Measurements from ENCODE around the gene SIGLEC14.

Gene SIGLEC14

DNA sequence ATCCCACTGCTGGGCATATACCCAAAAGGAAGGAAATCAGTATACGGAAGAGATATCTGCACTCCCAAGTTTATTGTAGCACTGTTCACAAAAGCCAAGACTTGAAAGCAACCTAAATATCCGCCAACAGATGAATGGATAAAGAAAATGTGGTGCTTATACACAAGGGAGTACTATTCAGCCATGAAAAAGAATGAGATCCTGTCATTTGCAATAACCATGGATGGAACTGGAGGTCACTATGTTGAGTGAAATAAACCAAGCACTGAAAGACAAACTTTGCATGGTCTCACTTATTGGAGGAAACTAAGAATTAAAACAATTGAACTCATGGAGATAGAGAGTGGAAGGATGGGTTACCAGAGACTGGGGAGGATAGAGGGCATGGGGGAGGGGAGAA lies 6.5 kb upstream of the SIGLEC14 start:
- H3K4me3 ChIP-seq (ENCODE audit: low read depth, low read length): no peak overlapping the region
- DNase-seq (ENCODE audit: low read depth): no peak
- TF ChIP-seq, protein P1, sequence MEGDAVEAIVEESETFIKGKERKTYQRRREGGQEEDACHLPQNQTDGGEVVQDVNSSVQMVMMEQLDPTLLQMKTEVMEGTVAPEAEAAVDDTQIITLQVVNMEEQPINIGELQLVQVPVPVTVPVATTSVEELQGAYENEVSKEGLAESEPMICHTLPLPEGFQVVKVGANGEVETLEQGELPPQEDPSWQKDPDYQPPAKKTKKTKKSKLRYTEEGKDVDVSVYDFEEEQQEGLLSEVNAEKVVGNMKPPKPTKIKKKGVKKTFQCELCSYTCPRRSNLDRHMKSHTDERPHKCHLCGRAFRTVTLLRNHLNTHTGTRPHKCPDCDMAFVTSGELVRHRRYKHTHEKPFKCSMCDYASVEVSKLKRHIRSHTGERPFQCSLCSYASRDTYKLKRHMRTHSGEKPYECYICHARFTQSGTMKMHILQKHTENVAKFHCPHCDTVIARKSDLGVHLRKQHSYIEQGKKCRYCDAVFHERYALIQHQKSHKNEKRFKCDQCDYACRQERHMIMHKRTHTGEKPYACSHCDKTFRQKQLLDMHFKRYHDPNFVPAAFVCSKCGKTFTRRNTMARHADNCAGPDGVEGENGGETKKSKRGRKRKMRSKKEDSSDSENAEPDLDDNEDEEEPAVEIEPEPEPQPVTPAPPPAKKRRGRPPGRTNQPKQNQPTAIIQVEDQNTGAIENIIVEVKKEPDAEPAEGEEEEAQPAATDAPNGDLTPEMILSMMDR (IDR thresholded peaks at IDR 0.05; ENCODE audit: control insufficient read depth, extremely low read depth, insufficient read depth): no peak

DNA sequence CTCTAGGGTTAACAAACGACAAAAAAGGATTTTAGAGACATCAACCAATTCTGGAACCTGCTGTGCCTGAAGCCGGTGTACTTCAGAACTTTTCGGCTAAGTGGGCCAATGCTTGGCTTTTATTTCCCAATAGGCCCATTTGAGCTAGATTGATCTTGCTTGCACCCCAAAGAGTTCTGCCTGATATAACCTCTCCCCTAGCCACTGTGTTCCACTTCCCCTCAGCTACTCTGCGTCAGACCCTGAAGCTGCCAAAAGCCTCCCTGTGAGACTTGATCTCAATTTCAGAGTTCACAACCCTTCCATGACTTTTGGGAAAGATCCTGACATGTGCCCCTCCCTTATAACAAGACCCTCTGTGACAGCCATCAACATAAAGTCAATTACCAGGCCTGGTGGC lies 5.6 kb upstream of the SIGLEC14 start:
- no peak overlapping the region for H3K4me3 ChIP-seq (ENCODE audit: low read depth, low read length)
- TF ChIP-seq, protein P1 (IDR thresholded peaks at IDR 0.05; ENCODE audit: control insufficient read depth, extremely low read depth, insufficient read depth): no peak
- no peak for DNase-seq (ENCODE audit: low read depth)

DNA sequence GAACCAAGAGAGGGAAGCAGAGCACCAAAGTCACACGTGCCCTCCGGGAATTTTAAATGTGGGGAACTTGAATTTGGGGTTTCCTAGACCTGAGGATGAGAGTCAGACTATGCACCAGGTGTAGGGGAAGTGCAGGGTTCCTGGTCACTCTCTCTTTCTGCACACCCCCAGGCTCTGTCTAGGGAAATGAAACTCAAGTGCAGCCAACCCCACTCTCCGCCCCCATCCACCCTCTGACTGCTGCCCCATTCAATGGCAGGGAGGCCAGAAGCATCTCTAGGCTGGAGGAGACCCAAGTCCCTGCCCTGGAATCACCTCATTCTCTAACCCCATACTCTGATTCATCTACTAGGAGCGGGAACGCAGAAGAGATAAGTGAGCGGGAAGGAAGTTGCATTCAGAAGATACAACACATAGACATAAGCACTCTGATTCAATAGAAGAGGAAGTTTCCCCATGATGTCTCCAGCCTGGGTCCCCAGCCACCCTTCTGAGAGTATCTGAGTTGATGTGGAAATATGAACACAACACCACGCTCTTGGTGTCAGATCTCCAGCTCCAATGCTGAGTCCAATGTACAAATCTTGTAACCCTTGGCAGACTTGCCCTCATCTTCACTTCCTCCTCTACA lies 4.7 kb upstream of the SIGLEC14 start:
- H3K4me3 ChIP-seq (ENCODE audit: low read depth, low read length): no peak overlapping the region
- TF ChIP-seq, protein P1 (IDR thresholded peaks at IDR 0.05; ENCODE audit: control insufficient read depth, extremely low read depth, insufficient read depth): no peak
- no peak for DNase-seq (ENCODE audit: low read depth)

DNA sequence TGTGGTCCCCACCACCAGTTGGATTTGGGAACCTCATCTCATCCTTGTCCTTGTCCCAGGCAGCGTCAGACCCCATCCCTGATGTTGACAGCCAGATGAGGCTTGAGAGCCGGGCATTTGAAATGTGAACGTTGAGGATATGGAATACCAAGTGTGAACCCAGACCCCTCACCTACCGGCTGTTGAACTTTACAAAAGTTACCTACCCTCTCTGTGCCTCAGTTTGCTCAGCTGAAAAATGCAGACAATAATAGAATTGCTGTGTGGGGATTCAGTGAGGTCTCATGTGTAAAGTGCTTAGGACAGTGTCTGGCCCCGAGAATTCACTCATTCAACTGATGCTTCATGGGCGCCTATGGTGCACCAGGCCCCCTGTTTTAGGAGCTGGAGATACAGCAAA lies 693 bp upstream of the SIGLEC14 start:
- TF ChIP-seq, protein P1 (IDR thresholded peaks at IDR 0.05; ENCODE audit: control insufficient read depth, extremely low read depth, insufficient read depth): no peak
- DNase-seq (ENCODE audit: low read depth): no peak
- no peak overlapping the region for H3K4me3 ChIP-seq (ENCODE audit: low read depth, low read length)

DNA sequence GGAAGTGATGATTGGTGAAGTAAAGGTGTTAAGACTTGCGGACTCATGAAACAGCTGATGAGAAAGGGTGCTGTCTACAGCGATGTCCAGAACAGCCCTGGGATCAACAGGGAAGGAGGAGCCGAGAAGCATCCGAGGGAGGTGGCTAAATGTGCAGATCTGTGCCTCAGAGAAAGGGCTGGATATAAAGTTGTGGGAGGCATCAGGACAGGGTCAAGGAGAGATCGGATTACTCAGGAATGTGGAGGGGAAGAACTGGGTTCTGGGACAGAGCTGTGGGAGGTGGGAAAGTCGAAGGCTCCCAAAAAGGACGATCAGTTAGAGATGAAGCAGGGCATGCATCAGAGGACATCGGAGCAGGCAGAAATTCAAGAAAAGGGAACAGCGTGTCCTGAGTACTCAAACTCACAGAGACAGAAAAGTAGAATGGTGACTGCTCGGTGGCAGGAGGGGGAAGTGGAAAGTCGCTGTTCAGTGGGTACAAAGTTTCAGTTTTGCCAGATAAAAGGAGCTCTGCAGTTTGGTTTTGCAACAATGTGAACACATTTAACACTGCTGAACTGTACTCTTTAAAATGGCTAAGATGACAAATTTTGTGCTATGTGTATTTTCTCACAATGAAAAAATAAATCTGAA lies 1.9 kb downstream of the SIGLEC14 start:
- DNase-seq (ENCODE audit: low read depth): no peak
- H3K4me3 ChIP-seq (ENCODE audit: low read depth, low read length): no peak overlapping the region
- TF ChIP-seq, protein P1 (IDR thresholded peaks at IDR 0.05; ENCODE audit: control insufficient read depth, extremely low read depth, insufficient read depth): no peak

DNA sequence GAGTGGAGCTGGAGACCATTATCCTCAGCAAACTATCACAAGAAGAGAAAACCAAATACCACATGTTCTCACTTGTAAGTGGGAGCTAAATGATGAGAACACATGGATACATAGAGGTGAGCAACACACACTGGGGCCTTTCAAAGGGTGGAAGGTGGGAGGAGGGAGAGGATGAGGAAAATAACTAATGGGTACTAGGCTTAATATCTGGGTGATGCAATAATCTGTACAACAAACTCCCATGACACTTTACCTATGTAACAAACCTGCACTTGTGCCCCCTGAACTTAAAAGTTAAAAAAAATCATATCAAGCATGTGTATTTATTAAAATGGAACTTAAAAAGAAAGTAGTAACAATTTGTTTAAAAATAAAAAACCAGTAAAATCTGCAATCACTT lies 5.0 kb downstream of the SIGLEC14 start:
- DNase-seq (ENCODE audit: low read depth): no peak
- TF ChIP-seq, protein P1 (IDR thresholded peaks at IDR 0.05; ENCODE audit: control insufficient read depth, extremely low read depth, insufficient read depth): no peak

DNA sequence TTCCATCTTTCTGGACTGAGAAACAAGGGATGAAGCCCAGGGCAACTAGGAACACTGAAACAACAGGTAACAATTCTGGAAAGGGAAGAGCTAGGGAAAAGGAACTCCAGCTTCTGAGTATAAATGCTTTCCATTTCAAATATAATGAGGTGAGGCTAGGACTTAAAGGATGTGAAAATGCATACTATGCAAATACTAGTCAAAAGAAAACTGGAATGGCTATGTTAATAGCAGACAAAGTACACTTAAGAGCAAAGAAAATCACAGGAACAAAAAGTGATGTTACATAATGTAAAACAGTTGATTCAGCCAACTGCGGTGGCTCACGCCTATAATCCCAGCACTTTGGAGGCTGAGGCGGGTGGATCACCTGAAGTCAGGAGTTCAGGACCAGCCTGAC lies 6.2 kb downstream of the SIGLEC14 start:
- no peak overlapping the region for H3K4me3 ChIP-seq (ENCODE audit: low read depth, low read length)
- DNase-seq (ENCODE audit: low read depth): no peak
- TF ChIP-seq, protein P1 (IDR thresholded peaks at IDR 0.05; ENCODE audit: control insufficient read depth, extremely low read depth, insufficient read depth): no peak

More for the DNA sequence above, 5.0 kb downstream of the SIGLEC14 start:
- H3K4me3 ChIP-seq (ENCODE audit: low read depth, low read length): no peak overlapping the region

Measured in LNCaP clone FGC (cell line).